Ovary (tissue), 3 donors: Measurements from ENCODE around the gene FAM131A.

Experiments
- EP300 ChIP-seq: sonication (generic); formaldehyde crosslinking; IDR thresholded peaks from one replicate; pipeline ENCODE4 v1.6.1; 2017; ENCODE audit warnings: antibody characterized with exemption
- TF ChIP-seq, protein P1 (sequence below), 3 donors: fragments of 450-650 bp in 2 of 3; fragments of 200-600 bp in 1 of 3; IDR thresholded peaks; one replicate each; pipeline versions ENCODE4 v1.5.1 to v1.8.0; 2016 to 2022; ENCODE audit warnings: antibody characterized with exemption in 3 of 3, mild to moderate bottlenecking in 1 of 3
- donor health status: DM: no; HTN: no; CAD: no.

DNA sequence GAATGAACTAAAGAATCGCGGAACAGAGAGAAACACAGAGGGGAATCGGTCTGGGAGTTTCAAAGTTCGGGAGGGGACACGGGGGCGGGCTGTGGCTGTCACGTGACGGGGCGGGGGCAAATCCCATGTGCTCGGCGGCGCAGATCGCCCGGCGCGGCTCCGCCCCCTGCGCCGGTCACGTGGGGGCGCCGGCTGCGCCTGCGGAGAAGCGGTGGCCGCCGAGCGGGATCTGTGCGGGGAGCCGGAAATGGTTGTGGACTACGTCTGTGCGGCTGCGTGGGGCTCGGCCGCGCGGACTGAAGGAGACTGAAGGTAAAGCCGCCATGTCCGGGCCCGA, 23.1 kb upstream of the FAM131A start, which contains the start of gene EIF4G1:
- TF ChIP-seq, protein P1, sequence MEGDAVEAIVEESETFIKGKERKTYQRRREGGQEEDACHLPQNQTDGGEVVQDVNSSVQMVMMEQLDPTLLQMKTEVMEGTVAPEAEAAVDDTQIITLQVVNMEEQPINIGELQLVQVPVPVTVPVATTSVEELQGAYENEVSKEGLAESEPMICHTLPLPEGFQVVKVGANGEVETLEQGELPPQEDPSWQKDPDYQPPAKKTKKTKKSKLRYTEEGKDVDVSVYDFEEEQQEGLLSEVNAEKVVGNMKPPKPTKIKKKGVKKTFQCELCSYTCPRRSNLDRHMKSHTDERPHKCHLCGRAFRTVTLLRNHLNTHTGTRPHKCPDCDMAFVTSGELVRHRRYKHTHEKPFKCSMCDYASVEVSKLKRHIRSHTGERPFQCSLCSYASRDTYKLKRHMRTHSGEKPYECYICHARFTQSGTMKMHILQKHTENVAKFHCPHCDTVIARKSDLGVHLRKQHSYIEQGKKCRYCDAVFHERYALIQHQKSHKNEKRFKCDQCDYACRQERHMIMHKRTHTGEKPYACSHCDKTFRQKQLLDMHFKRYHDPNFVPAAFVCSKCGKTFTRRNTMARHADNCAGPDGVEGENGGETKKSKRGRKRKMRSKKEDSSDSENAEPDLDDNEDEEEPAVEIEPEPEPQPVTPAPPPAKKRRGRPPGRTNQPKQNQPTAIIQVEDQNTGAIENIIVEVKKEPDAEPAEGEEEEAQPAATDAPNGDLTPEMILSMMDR (IDR thresholded peaks at IDR 0.05), result no peak
- no peak for TF ChIP-seq EP300
